ENCODE results near the gene KRT35.

DNA sequence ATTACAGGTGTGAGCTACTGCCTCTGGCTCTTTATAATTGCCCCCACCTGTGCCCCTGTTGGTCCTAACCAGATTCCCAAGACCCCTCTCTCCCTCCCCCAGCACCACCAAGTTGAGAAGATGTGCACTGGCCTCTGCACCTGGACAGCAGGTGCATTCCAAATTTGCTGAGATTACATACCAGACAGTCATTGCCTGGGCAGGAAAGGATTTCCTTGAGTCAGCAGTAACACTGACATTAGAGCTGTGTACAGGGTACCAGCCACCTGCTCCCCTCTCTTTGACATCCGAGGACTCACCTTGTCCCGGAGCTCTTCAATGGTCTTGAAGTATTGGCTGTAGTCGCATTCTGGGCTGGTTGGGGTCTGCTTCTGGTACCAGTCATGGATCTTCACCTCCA lies 37.1 kb upstream of the KRT35 start:
- TF ChIP-seq, protein P1, sequence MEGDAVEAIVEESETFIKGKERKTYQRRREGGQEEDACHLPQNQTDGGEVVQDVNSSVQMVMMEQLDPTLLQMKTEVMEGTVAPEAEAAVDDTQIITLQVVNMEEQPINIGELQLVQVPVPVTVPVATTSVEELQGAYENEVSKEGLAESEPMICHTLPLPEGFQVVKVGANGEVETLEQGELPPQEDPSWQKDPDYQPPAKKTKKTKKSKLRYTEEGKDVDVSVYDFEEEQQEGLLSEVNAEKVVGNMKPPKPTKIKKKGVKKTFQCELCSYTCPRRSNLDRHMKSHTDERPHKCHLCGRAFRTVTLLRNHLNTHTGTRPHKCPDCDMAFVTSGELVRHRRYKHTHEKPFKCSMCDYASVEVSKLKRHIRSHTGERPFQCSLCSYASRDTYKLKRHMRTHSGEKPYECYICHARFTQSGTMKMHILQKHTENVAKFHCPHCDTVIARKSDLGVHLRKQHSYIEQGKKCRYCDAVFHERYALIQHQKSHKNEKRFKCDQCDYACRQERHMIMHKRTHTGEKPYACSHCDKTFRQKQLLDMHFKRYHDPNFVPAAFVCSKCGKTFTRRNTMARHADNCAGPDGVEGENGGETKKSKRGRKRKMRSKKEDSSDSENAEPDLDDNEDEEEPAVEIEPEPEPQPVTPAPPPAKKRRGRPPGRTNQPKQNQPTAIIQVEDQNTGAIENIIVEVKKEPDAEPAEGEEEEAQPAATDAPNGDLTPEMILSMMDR (IDR thresholded peaks at IDR 0.05): no peak
- no peak for TF ChIP-seq POLR2A (IDR thresholded peaks at IDR 0.05)
